22Rv1 (cell line): Measurements from ENCODE around the gene COL13A1.

Experiments used
- H3K27ac ChIP-seq: fragments of 450-650 bp; 2 replicates; pipeline ENCODE4 v1.5.1; 2017
- CTCF ChIP-seq: fragments of 450-650 bp; IDR thresholded peaks from 2 replicates; pipeline ENCODE4 v1.5.1; 2017; ENCODE audit warnings: mild to moderate bottlenecking
- ZFX ChIP-seq: fragments of 450-650 bp; IDR thresholded peaks from 2 replicates; pipeline ENCODE4 v1.6.1; 2017; ENCODE audit warnings: antibody characterized with exemption, borderline replicate concordance

Gene COL13A1

GRCh38 chr10:69972981-69973397, 171.3 kb downstream of the COL13A1 start:
- H3K27ac ChIP-seq: no peak overlapping the region
- TF ChIP-seq CTCF: no peak
- TF ChIP-seq ZFX: no peak

- TF ChIP-seq ZFX (no peak), CTCF (no peak)
- no peak overlapping the region for H3K27ac ChIP-seq
Measured at GRCh38 chr10:69973678-69974077, 172.0 kb downstream of the COL13A1 start.

DNA sequence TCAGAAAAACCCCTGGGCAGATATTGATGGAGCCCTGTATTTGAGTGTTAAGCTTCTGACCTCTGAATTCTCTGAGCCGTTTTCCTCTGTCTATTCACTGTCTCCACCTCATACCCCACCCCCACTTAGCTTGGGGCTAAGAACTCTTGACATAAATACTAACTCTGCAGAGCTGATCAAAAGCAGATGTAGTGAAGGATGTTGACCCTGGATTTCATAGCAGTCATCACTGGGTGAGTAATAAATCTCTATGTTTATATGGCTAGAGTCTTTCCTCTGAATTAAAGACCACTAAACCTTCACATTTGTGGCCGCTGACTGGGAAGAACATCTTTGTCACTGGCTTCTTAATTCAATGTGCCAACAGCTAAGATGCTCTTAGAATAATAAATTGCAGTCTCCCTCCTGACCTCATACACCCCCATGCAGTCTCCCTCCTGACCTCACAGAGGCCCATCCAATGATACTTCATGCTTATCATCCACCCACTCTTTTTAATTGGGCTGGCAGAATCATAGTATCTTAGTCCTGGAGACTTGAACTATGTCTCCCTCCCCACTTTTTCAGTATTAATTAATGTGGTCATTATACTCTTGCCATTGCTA, 172.9 kb downstream of the COL13A1 start:
- H3K27ac ChIP-seq: no peak overlapping the region
- TF ChIP-seq CTCF (no peak), ZFX (no peak)

- TF ChIP-seq ZFX (no peak), CTCF (no peak)
- H3K27ac ChIP-seq: no peak overlapping the region
Measured at GRCh38 chr10:69976795-69977546, 175.3 kb downstream of the COL13A1 start.

- no peak overlapping the region for H3K27ac ChIP-seq
- TF ChIP-seq CTCF: no peak
- TF ChIP-seq ZFX: no peak
Measured at GRCh38 chr10:69979174-69979573, 177.5 kb downstream of the COL13A1 start.

DNA sequence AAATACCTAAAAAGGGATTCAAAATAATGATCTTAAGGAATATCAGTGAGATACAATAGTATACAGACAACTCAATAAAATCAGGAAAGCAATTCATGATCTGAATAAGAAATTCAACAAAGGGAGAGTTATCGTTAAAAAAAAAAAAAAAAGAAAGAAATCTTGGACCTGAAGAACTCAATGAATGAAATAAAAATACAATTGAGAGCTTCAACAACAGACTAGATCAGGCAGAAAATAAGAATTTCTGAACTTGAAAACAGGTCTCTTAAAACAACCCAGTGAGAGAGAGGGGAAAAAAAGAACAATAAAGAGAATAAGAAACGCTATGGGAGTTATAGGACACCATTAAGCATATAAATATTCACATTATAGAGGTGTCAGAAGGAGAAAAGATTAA, 179.0 kb downstream of the COL13A1 start:
- TF ChIP-seq CTCF (no peak), ZFX (no peak)

GRCh38 chr10:69988094-69988493, 186.4 kb downstream of the COL13A1 start:
- no peak for TF ChIP-seq ZFX
- TF ChIP-seq CTCF: no peak

More for the DNA sequence above, 179.0 kb downstream of the COL13A1 start:
- no peak overlapping the region for H3K27ac ChIP-seq

More at GRCh38 chr10:69988094-69988493, 186.4 kb downstream of the COL13A1 start:
- no peak overlapping the region for H3K27ac ChIP-seq
